GM23338 (cell line): ENCODE data around the gene GDPD5.

Source experiments
- CREB1 ChIP-seq: fragments of 250-450 bp; sonication (Bioruptor Pico); IDR thresholded peaks from 2 replicates; pipeline ENCODE4 v1.5.0; 2020; ENCODE audit warnings: low read depth, mild to moderate bottlenecking, moderate library complexity
- EZH2 ChIP-seq: fragments of 200-600 bp; sonication (generic); IDR thresholded peaks from one replicate; pipeline ENCODE4 v1.8.0; 2017; ENCODE audit warnings: antibody characterized with exemption, mild to moderate bottlenecking, low read depth; ENCODE audit not compliant: unreplicated experiment
- EZH2phosphoT487 ChIP-seq: fragments of 200-600 bp; sonication (generic); IDR thresholded peaks from one replicate; pipeline ENCODE4 v1.8.1; 2018; ENCODE audit warnings: antibody characterized with exemption; ENCODE audit not compliant: unreplicated experiment
- JUNB ChIP-seq: IDR thresholded peaks from one replicate; pipeline ENCODE4 v1.6.1; 2016; ENCODE audit warnings: antibody characterized with exemption; ENCODE audit not compliant: unreplicated experiment
- NANOG ChIP-seq: IDR thresholded peaks from 2 replicates; pipeline ENCODE4 v1.6.1; 2016; ENCODE audit warnings: antibody characterized with exemption, borderline replicate concordance
- POLR2AphosphoS5 ChIP-seq: IDR thresholded peaks from 2 replicates; pipeline ENCODE4 v1.6.1; 2016; ENCODE audit warnings: antibody characterized with exemption, low read depth
- STAT1 ChIP-seq: IDR thresholded peaks from one replicate; pipeline ENCODE4 v1.6.1; 2016; ENCODE audit warnings: antibody characterized with exemption; ENCODE audit not compliant: unreplicated experiment
- ZNF331 ChIP-seq: fragments of 250-450 bp; sonication (Bioruptor Pico); IDR thresholded peaks from 2 replicates; pipeline ENCODE4 v1.5.0; 2020; ENCODE audit warnings: low read depth, mild to moderate bottlenecking, moderate library complexity
- TF ChIP-seq, protein P1 (sequence below), 2 experiments: fragments of 200-600 bp in 1 of 2; sonication (generic) in 1 of 2; conservative IDR thresholded peaks; 2 replicates each; pipeline versions ENCODE4 v1.5.1 to v1.6.1; 2016 to 2017; ENCODE audit warnings: antibody characterized with exemption in 2 of 2, low read depth in 2 of 2, mild to moderate bottlenecking in 2 of 2, moderate library complexity in 1 of 2
- TF ChIP-seq, protein P2 (sequence below): IDR thresholded peaks from one replicate; pipeline ENCODE4 v1.6.1; 2018; ENCODE audit warnings: antibody characterized with exemption; ENCODE audit not compliant: unreplicated experiment
- TF ChIP-seq, protein P3 (sequence below): IDR thresholded peaks from 2 replicates; pipeline ENCODE4 v1.6.1; 2016; ENCODE audit warnings: antibody characterized with exemption
- TF ChIP-seq, protein P4 (sequence below): fragments of 250-450 bp; sonication (Bioruptor Pico); IDR thresholded peaks from 2 replicates; pipeline ENCODE4 v1.5.0; 2020; ENCODE audit warnings: mild to moderate bottlenecking, moderate library complexity

DNA sequence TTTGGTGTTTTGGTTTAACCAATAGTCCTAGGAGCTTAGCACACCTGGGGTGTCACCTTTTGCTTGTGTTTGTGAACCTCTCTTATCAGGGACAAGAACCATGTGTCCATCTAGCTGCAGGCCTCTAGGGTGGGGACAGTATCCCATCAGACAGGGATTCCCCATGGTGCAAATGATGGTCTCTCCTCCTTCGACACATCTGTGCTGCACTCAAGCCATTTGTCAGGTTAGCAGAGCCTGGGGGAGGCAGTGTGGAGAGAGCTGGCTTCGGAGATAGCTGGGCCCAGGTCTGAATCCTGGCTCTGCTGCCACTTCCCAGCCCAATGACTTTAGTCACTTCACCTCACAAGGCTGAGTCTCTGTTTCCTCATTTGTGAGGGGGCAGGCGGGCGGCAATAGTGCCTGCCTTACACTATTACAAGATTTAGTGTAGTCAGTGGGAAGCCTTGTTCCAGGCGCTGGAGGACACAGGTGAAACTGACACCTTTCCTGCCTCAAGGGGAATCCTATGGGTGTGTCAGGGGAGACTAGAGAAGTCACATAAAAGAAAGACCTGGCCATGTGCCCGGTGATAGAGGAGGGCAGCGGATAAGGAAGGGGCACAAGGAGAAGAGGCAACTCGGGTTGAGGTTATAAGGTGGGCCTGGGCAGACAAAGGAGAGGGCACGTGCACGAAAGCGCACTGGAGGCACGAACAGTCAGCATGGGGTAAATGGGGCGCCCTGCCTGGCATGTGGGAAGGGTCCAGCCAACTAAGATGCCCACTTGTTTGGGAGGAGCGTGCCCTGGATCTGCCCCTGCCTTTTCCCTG lies 105.3 kb downstream of the GDPD5 start:
- no peak for TF ChIP-seq STAT1
- TF ChIP-seq, protein P1, sequence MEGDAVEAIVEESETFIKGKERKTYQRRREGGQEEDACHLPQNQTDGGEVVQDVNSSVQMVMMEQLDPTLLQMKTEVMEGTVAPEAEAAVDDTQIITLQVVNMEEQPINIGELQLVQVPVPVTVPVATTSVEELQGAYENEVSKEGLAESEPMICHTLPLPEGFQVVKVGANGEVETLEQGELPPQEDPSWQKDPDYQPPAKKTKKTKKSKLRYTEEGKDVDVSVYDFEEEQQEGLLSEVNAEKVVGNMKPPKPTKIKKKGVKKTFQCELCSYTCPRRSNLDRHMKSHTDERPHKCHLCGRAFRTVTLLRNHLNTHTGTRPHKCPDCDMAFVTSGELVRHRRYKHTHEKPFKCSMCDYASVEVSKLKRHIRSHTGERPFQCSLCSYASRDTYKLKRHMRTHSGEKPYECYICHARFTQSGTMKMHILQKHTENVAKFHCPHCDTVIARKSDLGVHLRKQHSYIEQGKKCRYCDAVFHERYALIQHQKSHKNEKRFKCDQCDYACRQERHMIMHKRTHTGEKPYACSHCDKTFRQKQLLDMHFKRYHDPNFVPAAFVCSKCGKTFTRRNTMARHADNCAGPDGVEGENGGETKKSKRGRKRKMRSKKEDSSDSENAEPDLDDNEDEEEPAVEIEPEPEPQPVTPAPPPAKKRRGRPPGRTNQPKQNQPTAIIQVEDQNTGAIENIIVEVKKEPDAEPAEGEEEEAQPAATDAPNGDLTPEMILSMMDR (conservative IDR thresholded peaks at IDR 0.05; ENCODE audit: low read depth in 2 of 2), result no peak
- no peak for TF ChIP-seq POLR2AphosphoS5
- no peak for TF ChIP-seq EZH2
- TF ChIP-seq EZH2phosphoT487, result no peak
- TF ChIP-seq, protein P2, sequence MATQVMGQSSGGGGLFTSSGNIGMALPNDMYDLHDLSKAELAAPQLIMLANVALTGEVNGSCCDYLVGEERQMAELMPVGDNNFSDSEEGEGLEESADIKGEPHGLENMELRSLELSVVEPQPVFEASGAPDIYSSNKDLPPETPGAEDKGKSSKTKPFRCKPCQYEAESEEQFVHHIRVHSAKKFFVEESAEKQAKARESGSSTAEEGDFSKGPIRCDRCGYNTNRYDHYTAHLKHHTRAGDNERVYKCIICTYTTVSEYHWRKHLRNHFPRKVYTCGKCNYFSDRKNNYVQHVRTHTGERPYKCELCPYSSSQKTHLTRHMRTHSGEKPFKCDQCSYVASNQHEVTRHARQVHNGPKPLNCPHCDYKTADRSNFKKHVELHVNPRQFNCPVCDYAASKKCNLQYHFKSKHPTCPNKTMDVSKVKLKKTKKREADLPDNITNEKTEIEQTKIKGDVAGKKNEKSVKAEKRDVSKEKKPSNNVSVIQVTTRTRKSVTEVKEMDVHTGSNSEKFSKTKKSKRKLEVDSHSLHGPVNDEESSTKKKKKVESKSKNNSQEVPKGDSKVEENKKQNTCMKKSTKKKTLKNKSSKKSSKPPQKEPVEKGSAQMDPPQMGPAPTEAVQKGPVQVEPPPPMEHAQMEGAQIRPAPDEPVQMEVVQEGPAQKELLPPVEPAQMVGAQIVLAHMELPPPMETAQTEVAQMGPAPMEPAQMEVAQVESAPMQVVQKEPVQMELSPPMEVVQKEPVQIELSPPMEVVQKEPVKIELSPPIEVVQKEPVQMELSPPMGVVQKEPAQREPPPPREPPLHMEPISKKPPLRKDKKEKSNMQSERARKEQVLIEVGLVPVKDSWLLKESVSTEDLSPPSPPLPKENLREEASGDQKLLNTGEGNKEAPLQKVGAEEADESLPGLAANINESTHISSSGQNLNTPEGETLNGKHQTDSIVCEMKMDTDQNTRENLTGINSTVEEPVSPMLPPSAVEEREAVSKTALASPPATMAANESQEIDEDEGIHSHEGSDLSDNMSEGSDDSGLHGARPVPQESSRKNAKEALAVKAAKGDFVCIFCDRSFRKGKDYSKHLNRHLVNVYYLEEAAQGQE, result no peak
- TF ChIP-seq CREB1 (CRISPR knock-in tag), result no peak
- TF ChIP-seq JUNB, result no peak
- TF ChIP-seq, protein P3, sequence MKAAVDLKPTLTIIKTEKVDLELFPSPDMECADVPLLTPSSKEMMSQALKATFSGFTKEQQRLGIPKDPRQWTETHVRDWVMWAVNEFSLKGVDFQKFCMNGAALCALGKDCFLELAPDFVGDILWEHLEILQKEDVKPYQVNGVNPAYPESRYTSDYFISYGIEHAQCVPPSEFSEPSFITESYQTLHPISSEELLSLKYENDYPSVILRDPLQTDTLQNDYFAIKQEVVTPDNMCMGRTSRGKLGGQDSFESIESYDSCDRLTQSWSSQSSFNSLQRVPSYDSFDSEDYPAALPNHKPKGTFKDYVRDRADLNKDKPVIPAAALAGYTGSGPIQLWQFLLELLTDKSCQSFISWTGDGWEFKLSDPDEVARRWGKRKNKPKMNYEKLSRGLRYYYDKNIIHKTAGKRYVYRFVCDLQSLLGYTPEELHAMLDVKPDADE, result no peak
- TF ChIP-seq, protein P4, sequence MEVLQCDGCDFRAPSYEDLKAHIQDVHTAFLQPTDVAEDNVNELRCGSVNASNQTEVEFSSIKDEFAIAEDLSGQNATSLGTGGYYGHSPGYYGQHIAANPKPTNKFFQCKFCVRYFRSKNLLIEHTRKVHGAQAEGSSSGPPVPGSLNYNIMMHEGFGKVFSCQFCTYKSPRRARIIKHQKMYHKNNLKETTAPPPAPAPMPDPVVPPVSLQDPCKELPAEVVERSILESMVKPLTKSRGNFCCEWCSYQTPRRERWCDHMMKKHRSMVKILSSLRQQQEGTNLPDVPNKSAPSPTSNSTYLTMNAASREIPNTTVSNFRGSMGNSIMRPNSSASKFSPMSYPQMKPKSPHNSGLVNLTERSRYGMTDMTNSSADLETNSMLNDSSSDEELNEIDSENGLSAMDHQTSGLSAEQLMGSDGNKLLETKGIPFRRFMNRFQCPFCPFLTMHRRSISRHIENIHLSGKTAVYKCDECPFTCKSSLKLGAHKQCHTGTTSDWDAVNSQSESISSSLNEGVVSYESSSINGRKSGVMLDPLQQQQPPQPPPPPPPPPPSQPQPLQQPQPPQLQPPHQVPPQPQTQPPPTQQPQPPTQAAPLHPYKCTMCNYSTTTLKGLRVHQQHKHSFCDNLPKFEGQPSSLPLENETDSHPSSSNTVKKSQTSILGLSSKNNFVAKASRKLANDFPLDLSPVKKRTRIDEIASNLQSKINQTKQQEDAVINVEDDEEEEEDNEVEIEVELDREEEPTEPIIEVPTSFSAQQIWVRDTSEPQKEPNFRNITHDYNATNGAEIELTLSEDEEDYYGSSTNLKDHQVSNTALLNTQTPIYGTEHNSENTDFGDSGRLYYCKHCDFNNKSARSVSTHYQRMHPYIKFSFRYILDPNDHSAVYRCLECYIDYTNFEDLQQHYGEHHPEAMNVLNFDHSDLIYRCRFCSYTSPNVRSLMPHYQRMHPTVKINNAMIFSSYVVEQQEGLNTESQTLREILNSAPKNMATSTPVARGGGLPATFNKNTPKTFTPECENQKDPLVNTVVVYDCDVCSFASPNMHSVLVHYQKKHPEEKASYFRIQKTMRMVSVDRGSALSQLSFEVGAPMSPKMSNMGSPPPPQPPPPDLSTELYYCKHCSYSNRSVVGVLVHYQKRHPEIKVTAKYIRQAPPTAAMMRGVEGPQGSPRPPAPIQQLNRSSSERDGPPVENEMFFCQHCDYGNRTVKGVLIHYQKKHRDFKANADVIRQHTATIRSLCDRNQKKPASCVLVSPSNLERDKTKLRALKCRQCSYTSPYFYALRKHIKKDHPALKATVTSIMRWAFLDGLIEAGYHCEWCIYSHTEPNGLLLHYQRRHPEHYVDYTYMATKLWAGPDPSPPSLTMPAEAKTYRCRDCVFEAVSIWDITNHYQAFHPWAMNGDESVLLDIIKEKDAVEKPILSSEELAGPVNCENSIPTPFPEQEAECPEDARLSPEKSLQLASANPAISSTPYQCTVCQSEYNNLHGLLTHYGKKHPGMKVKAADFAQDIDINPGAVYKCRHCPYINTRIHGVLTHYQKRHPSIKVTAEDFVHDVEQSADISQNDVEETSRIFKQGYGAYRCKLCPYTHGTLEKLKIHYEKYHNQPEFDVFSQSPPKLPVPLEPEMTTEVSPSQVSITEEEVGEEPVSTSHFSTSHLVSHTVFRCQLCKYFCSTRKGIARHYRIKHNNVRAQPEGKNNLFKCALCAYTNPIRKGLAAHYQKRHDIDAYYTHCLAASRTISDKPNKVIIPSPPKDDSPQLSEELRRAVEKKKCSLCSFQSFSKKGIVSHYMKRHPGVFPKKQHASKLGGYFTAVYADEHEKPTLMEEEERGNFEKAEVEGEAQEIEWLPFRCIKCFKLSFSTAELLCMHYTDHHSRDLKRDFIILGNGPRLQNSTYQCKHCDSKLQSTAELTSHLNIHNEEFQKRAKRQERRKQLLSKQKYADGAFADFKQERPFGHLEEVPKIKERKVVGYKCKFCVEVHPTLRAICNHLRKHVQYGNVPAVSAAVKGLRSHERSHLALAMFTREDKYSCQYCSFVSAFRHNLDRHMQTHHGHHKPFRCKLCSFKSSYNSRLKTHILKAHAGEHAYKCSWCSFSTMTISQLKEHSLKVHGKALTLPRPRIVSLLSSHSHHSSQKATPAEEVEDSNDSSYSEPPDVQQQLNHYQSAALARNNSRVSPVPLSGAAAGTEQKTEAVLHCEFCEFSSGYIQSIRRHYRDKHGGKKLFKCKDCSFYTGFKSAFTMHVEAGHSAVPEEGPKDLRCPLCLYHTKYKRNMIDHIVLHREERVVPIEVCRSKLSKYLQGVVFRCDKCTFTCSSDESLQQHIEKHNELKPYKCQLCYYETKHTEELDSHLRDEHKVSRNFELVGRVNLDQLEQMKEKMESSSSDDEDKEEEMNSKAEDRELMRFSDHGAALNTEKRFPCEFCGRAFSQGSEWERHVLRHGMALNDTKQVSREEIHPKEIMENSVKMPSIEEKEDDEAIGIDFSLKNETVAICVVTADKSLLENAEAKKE, result no peak
- no peak for TF ChIP-seq ZNF331 (CRISPR knock-in tag)
- no peak for TF ChIP-seq NANOG
